Erythroblast (primary cell): Measurements from ENCODE around the gene CEP350.

Experiments
- GATA1 ChIP-seq: IDR thresholded peaks from 2 replicates; pipeline ENCODE4 v1.6.1; 2011; ENCODE audit warnings: low read depth, mild to moderate bottlenecking, control low read depth, low read length, moderate library complexity
- POLR2A ChIP-seq: IDR thresholded peaks from 2 replicates; pipeline ENCODE4 v1.6.1; 2011; ENCODE audit warnings: mild to moderate bottlenecking, low read length

DNA sequence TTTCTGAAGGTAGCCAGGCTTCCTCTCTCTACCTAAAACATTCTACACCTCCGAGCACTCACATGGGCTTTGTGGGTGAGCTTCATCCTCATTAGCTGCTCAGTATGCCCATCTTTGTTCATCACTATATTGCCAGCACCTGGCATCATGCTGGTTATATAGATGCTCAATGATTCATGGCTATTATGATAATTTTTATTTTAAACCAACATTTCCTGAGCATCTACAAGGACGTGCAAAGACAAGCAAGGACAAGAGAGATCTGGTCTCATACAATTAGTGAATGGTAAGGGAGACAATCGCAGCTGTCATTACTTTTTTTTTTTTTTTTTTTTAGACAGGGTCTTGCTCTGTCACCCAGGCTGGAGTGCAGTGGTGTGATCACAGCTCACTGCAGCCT, 188.7 kb downstream of the CEP350 start:
- no peak for TF ChIP-seq POLR2A
- no peak for TF ChIP-seq GATA1
